A549 treated with RU486 at 1 μM for 4 hours (cell line): ENCODE data around the gene DCUN1D4. TPM values are rescaled to one million over a fixed set of nuclear protein-coding genes. Genes with fewer than 3 reads are reported as not detected.

Experiments used
- total RNA-seq: library from RNA; stranded (reverse); fragments of 200-300 nt; extraction: Qiagen RNA extraction; gene quantifications from 5 replicates; pipeline ENCODE4 v1.2.3, GENCODE V29; 2022; ENCODE audit warnings: low read depth

DCUN1D4 gene
- 15.1 to 20.8 TPM (median 17.9 TPM) in 5 replicates for total RNA-seq

GRCh38 chr4:51842554-51843308, at the start of gene DCUN1D4:
TSS of gene DCUN1D4 (plus strand) at chr4:51843153. CDS start at chr4:51843243, 90 bp downstream.

Other genes with a start within 250 kb of the DCUN1D4 start
- 0.05 to 0.17 TPM (median 0.06 TPM) in 5 replicates for gene LRRC66, start 177.2 kb downstream of the DCUN1D4 start, total RNA-seq
- 17.7 to 21.7 TPM (median 18.6 TPM) in 5 replicates for gene SGCB, start 195.1 kb downstream of the DCUN1D4 start, total RNA-seq
- gene SPATA18, start 208.2 kb downstream of the DCUN1D4 start, total RNA-seq: 3.1 to 4.6 TPM (median 4.0 TPM) in 5 replicates